ENCODE results near the gene NLN.

Gene NLN

DNA sequence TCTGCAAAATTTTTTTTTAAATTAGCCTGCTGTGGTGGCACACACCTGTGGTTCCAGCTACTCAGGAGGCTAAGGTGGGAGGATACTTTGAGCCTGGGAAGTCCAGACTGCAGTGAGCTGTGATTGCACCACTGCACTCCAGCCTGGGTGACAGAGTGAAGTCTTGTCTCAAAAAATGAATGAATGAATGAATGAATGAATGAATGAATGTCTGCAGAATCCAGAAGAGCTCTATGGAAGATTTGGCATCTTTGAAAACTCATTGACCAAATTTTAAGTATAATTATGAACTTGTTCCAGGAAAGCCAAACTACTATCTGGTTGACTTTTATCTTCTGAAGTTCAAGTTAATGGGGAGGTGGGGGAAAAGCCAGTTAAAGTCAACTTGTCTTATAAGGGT lies 110.1 kb downstream of the NLN start:
- Histone ChIP-seq H2AFZ (ENCODE audit: low read length) (no peak overlapping the region), H4K20me1 (ENCODE audit: insufficient read depth, low read length, poor library complexity, severe bottlenecking) (no peaks in the 10 kb centered on the region), H3K79me2 (ENCODE audit: insufficient read depth, low read length) (no peaks in the 10 kb centered on the region), H3K4me3 (ENCODE audit: low read length, poor library complexity, severe bottlenecking) (no peak overlapping the region), H3K4me1 (ENCODE audit: insufficient read depth, low read length, poor library complexity, severe bottlenecking) (peaks cover 5% of the 10 kb centered on the region), H3K4me2 (ENCODE audit: low read depth, low read length, poor library complexity, severe bottlenecking) (no peak overlapping the region), H3F3A (ENCODE audit: low read depth) (no peaks in the 10 kb centered on the region), H3K36me3 (ENCODE audit: insufficient read depth, low read length) (no peaks in the 10 kb centered on the region), H3K9me3 (ENCODE audit: insufficient read depth, low read depth, low read length) (no peaks in the 10 kb centered on the region), H3K27me3 (ENCODE audit: insufficient read depth, low read length, poor library complexity, severe bottlenecking) (no peaks in the 10 kb centered on the region), H3K9ac (ENCODE audit: low read depth, low read length, poor library complexity, severe bottlenecking) (no peak overlapping the region), H3K9me2 (replicated peaks; ENCODE audit: low read depth, low read length) (no peaks in the 10 kb centered on the region)
- TF ChIP-seq, protein P1, sequence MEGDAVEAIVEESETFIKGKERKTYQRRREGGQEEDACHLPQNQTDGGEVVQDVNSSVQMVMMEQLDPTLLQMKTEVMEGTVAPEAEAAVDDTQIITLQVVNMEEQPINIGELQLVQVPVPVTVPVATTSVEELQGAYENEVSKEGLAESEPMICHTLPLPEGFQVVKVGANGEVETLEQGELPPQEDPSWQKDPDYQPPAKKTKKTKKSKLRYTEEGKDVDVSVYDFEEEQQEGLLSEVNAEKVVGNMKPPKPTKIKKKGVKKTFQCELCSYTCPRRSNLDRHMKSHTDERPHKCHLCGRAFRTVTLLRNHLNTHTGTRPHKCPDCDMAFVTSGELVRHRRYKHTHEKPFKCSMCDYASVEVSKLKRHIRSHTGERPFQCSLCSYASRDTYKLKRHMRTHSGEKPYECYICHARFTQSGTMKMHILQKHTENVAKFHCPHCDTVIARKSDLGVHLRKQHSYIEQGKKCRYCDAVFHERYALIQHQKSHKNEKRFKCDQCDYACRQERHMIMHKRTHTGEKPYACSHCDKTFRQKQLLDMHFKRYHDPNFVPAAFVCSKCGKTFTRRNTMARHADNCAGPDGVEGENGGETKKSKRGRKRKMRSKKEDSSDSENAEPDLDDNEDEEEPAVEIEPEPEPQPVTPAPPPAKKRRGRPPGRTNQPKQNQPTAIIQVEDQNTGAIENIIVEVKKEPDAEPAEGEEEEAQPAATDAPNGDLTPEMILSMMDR (conservative IDR thresholded peaks at IDR 0.05; ENCODE audit: low read length): no peak
- no peak for TF ChIP-seq EZH2phosphoT487 (IDR thresholded peaks at IDR 0.05; ENCODE audit: borderline replicate concordance)

DNA sequence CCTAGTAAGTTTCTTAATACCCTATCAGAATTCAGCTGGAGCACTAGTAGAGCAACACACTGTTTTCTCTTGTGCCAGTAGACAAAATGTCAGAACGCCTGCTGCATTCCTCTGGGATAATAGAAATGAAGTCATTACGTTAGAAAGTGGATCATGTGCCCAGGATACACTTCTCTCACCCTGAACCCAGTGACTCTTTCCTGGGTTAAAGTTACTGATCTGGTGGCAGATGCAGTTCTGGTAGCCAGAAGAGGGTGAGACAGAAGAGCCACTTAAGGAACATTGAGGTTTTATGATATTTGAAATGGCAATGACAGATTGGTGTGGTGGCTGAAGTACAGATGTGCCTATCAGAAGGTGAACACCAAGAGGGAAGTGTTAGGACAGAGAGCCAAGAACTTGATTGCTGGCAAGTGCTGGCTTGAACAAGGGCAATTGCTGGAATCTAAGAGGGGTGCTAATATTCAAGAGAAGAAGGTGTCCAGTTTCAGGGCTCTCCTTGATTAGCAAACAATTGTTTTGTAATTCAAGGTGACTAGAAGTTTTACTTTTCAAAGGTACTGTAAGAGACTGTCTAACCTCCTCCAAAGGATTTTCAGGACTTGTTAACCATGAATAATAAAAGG lies 110.7 kb downstream of the NLN start:
- H2AFZ ChIP-seq (ENCODE audit: low read length): no peak overlapping the region
- H3K9ac ChIP-seq (ENCODE audit: low read depth, low read length, poor library complexity, severe bottlenecking): no peak overlapping the region
- H3K27me3 ChIP-seq (ENCODE audit: insufficient read depth, low read length, poor library complexity, severe bottlenecking): no peaks in the 10 kb centered on the region
- no peaks in the 10 kb centered on the region for H3K36me3 ChIP-seq (ENCODE audit: insufficient read depth, low read length)
- no peaks in the 10 kb centered on the region for H4K20me1 ChIP-seq (ENCODE audit: insufficient read depth, low read length, poor library complexity, severe bottlenecking)
- H3K4me1 ChIP-seq (ENCODE audit: insufficient read depth, low read length, poor library complexity, severe bottlenecking): peaks cover 5% of the 10 kb centered on the region
- no peak overlapping the region for H3K4me2 ChIP-seq (ENCODE audit: low read depth, low read length, poor library complexity, severe bottlenecking)
- TF ChIP-seq, protein P1 (conservative IDR thresholded peaks at IDR 0.05; ENCODE audit: low read length): no peak
- no peak for TF ChIP-seq EZH2phosphoT487 (IDR thresholded peaks at IDR 0.05; ENCODE audit: borderline replicate concordance)
- no peak overlapping the region for H3K4me3 ChIP-seq (ENCODE audit: low read length, poor library complexity, severe bottlenecking)
- H3F3A ChIP-seq (ENCODE audit: low read depth): no peaks in the 10 kb centered on the region
- no peaks in the 10 kb centered on the region for H3K9me2 ChIP-seq (replicated peaks; ENCODE audit: low read depth, low read length)
- H3K9me3 ChIP-seq (ENCODE audit: insufficient read depth, low read depth, low read length): no peaks in the 10 kb centered on the region
- H3K79me2 ChIP-seq (ENCODE audit: insufficient read depth, low read length): no peaks in the 10 kb centered on the region

DNA sequence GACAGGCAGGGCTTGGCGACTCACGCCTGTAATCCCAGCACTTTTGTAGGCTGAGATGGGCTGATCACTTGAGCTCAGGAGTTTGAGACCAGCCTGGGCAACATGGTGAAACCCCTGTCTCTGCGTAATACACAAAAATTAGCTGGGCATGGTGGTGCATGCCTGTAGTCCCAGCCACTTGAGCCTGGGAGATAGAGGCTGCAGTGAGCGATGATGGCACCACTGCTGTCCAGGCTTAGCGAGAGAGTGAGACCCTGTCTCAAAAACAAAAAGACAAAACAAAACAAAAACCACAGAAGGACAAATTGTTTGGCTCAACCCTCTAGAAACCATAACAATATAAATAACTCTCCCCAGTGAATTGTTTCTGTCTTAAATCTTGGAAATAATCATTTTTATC lies 111.8 kb downstream of the NLN start:
- Histone ChIP-seq H4K20me1 (ENCODE audit: insufficient read depth, low read length, poor library complexity, severe bottlenecking) (no peaks in the 10 kb centered on the region), H3F3A (ENCODE audit: low read depth) (no peaks in the 10 kb centered on the region), H3K4me2 (ENCODE audit: low read depth, low read length, poor library complexity, severe bottlenecking) (no peak overlapping the region), H3K27me3 (ENCODE audit: insufficient read depth, low read length, poor library complexity, severe bottlenecking) (no peaks in the 10 kb centered on the region), H3K4me1 (ENCODE audit: insufficient read depth, low read length, poor library complexity, severe bottlenecking) (peaks cover 5% of the 10 kb centered on the region), H3K9me2 (replicated peaks; ENCODE audit: low read depth, low read length) (no peaks in the 10 kb centered on the region), H3K36me3 (ENCODE audit: insufficient read depth, low read length) (no peaks in the 10 kb centered on the region), H2AFZ (ENCODE audit: low read length) (no peak overlapping the region), H3K79me2 (ENCODE audit: insufficient read depth, low read length) (no peaks in the 10 kb centered on the region), H3K9me3 (ENCODE audit: insufficient read depth, low read depth, low read length) (no peaks in the 10 kb centered on the region), H3K9ac (ENCODE audit: low read depth, low read length, poor library complexity, severe bottlenecking) (no peak overlapping the region), H3K4me3 (ENCODE audit: low read length, poor library complexity, severe bottlenecking) (no peak overlapping the region)
- no peak for TF ChIP-seq EZH2phosphoT487 (IDR thresholded peaks at IDR 0.05; ENCODE audit: borderline replicate concordance)
- TF ChIP-seq, protein P1 (conservative IDR thresholded peaks at IDR 0.05; ENCODE audit: low read length): no peak
